ENCODE data around the gene CHD2.

DNA sequence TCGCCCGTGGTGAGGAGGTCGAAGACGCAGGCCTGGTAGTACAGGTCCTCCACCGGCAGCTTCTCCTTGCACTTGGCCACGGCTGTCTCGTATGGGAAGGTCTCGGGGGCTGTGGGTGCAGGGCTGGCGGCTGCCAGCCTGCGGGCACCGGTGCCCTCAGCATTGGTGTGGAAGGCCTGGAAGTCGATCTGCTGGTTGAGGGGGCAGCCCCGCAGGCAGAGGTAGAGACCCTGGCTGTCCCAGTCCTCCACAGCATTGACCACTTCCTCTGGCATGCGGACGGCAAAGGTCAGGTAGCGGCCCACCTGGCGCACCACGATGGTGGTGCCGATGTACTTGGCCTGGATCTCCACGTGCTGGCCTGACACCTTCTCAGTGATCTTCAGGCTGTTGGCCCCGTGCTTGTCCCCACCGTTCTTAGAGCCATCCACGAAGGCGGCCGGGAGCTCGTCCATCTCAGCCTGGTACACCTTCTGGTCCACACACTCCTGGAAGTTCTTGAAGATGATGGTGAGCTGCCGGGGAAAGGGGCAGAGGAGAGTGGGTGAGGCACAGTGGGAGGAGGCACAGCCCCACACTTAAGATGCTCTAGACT is 145.2 kb downstream of the CHD2 start:
- TF ChIP-seq, protein P1, sequence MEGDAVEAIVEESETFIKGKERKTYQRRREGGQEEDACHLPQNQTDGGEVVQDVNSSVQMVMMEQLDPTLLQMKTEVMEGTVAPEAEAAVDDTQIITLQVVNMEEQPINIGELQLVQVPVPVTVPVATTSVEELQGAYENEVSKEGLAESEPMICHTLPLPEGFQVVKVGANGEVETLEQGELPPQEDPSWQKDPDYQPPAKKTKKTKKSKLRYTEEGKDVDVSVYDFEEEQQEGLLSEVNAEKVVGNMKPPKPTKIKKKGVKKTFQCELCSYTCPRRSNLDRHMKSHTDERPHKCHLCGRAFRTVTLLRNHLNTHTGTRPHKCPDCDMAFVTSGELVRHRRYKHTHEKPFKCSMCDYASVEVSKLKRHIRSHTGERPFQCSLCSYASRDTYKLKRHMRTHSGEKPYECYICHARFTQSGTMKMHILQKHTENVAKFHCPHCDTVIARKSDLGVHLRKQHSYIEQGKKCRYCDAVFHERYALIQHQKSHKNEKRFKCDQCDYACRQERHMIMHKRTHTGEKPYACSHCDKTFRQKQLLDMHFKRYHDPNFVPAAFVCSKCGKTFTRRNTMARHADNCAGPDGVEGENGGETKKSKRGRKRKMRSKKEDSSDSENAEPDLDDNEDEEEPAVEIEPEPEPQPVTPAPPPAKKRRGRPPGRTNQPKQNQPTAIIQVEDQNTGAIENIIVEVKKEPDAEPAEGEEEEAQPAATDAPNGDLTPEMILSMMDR (IDR thresholded peaks at IDR 0.05), result no peak
- TF ChIP-seq POLR2A (IDR thresholded peaks at IDR 0.05), result no peak
